ENCODE measurements around the gene AKIRIN2. TPM values are rescaled to one million over a fixed set of nuclear protein-coding genes. Genes with fewer than 3 reads are reported as not detected.

The AKIRIN2 gene
- total RNA-seq, 1 donor from 2014 or later: 40.0 TPM

GRCh38 chr6:87741001-87741650 lies 39.1 kb upstream of the AKIRIN2 start:
- Mint-ChIP-seq H3K27me3 (ENCODE audit: low read depth) (peaks cover 10% of the 10 kb centered on the region), H3K9me3 (ENCODE audit: low read depth) (no peaks in the 10 kb centered on the region), H3K4me1 (ENCODE audit: low read depth) (no peaks in the 10 kb centered on the region), H3K4me3 (ENCODE audit: unreplicated experiment) (no peak overlapping the region), H3K36me3 (ENCODE audit: low read depth) (no peaks in the 10 kb centered on the region), H3K27ac (ENCODE audit: unreplicated experiment) (no peak overlapping the region)
- no peak for DNase-seq (ENCODE audit: low spot score)
- TF ChIP-seq CTCF (IDR thresholded peaks at IDR 0.05): no peak

GRCh38 chr6:87738744-87739143 lies 36.7 kb upstream of the AKIRIN2 start:
- no peak for DNase-seq (ENCODE audit: low spot score)
- H3K36me3 Mint-ChIP-seq (ENCODE audit: low read depth): no peaks in the 10 kb centered on the region
- TF ChIP-seq CTCF (IDR thresholded peaks at IDR 0.05): no peak
- H3K9me3 Mint-ChIP-seq (ENCODE audit: low read depth): no peaks in the 10 kb centered on the region
- H3K4me1 Mint-ChIP-seq (ENCODE audit: low read depth): no peaks in the 10 kb centered on the region
- no peak overlapping the region for H3K4me3 Mint-ChIP-seq (ENCODE audit: unreplicated experiment)
- no peaks in the 10 kb centered on the region for H3K27me3 Mint-ChIP-seq (ENCODE audit: low read depth)
- no peak overlapping the region for H3K27ac Mint-ChIP-seq (ENCODE audit: unreplicated experiment)

- H3K4me3 Mint-ChIP-seq (ENCODE audit: unreplicated experiment): no peak overlapping the region
- H3K4me1 Mint-ChIP-seq (ENCODE audit: low read depth): no peaks in the 10 kb centered on the region
- H3K36me3 Mint-ChIP-seq (ENCODE audit: low read depth): no peaks in the 10 kb centered on the region
- TF ChIP-seq CTCF (IDR thresholded peaks at IDR 0.05): no peak
- no peaks in the 10 kb centered on the region for H3K27me3 Mint-ChIP-seq (ENCODE audit: low read depth)
- H3K9me3 Mint-ChIP-seq (ENCODE audit: low read depth): no peaks in the 10 kb centered on the region
- DNase-seq (ENCODE audit: low spot score): no peak
- H3K27ac Mint-ChIP-seq (ENCODE audit: unreplicated experiment): no peak overlapping the region
Measured at GRCh38 chr6:87738000-87738399, 36.0 kb upstream of the AKIRIN2 start.

GRCh38 chr6:87736809-87737540 lies 34.9 kb upstream of the AKIRIN2 start:
- Mint-ChIP-seq H3K4me3 (ENCODE audit: unreplicated experiment) (no peak overlapping the region), H3K27ac (ENCODE audit: unreplicated experiment) (no peak overlapping the region), H3K4me1 (ENCODE audit: low read depth) (peaks cover 6% of the 10 kb centered on the region), H3K27me3 (ENCODE audit: low read depth) (no peaks in the 10 kb centered on the region), H3K9me3 (ENCODE audit: low read depth) (no peaks in the 10 kb centered on the region), H3K36me3 (ENCODE audit: low read depth) (no peaks in the 10 kb centered on the region)
- TF ChIP-seq CTCF (IDR thresholded peaks at IDR 0.05): no peak
- no peak for DNase-seq (ENCODE audit: low spot score)

- Mint-ChIP-seq H3K4me1 (ENCODE audit: low read depth) (peaks cover 34% of the 10 kb centered on the region), H3K9me3 (ENCODE audit: low read depth) (no peaks in the 10 kb centered on the region), H3K36me3 (ENCODE audit: low read depth) (no peaks in the 10 kb centered on the region), H3K4me3 (ENCODE audit: unreplicated experiment) (no peak overlapping the region), H3K27me3 (ENCODE audit: low read depth) (no peaks in the 10 kb centered on the region), H3K27ac (ENCODE audit: unreplicated experiment) (peak overlapping the region; percentile 77)
- DNase-seq (ENCODE audit: low spot score): no peak
- TF ChIP-seq CTCF (IDR thresholded peaks at IDR 0.05): no peak
Measured at GRCh38 chr6:87731818-87732661, 30.0 kb upstream of the AKIRIN2 start.
